GM12892 (cell line): ENCODE measurements around the gene TCIRG1. TPM values are rescaled to one million over a fixed set of nuclear protein-coding genes. Genes with fewer than 3 reads are reported as not detected.
A peak's percentile ranks its signal among the peaks of the same experiment; 100 is the strongest.
"Not testable (repeated sequence)": the region's sequence is repeated elsewhere in the genome, so short reads cannot be mapped to it uniquely, and the experiment has no call there.

Source experiments
- DNase-seq: peaks from one replicate; pipeline ENCODE4 v3.0.0; 2011; ENCODE audit not compliant: insufficient read length
- FAIRE-seq: peaks from 2 replicates; lab custom pipeline; 2011; peaks lifted over from hg19 to GRCh38; lab: Jason Lieb, UNC
- POLR2A ChIP-seq: IDR thresholded peaks from 2 replicates; pipeline ENCODE4 v1.6.1; 2011; ENCODE audit warnings: low read depth, low read length, control low read depth
- POLR2AphosphoS5 ChIP-seq: IDR thresholded peaks from 2 replicates; pipeline ENCODE4 v1.6.1; 2011; ENCODE audit warnings: low read depth, low read length, control low read depth
- TAF1 ChIP-seq: IDR thresholded peaks from 2 replicates; pipeline ENCODE4 v1.6.1; 2011; ENCODE audit warnings: low read depth, mild to moderate bottlenecking, control low read depth, low read length, borderline replicate concordance
- polyA plus RNA-seq: library from polyadenylated mRNA; unstranded; fragments of >200 nt; gene quantifications from one replicate; pipeline ENCODE4 v1.2.1, GENCODE V29; 2012; ENCODE audit warnings: missing spikeins, inconsistent platforms; ENCODE audit not compliant: missing spikeins

Gene TCIRG1
- polyA plus RNA-seq = 32.9 TPM

- peak; percentile 81; the same call in 1 of the 2 replicates for TF ChIP-seq POLR2A
- TF ChIP-seq TAF1 = peak; percentile 62; the same call in 1 of the 2 replicates
- peak; percentile 49 for TF ChIP-seq POLR2AphosphoS5
- FAIRE-seq (peak; percentile 95), DNase-seq (peak; percentile 97)
Observed at GRCh38 chr11:68038718-68039525, at the start of gene TCIRG1. Gene TCIRG1, plus strand, starts transcription at chr11:68039025. Its CDS starts 2,247 bp downstream, at chr11:68041272.

- not testable (repeated sequence) for DNase-seq
Observed at GRCh38 chr11:67990546-67991346, 48.1 kb upstream of the TCIRG1 start.

GRCh38 chr11:67991347-67992121, 47.3 kb upstream of the TCIRG1 start:
- not testable (repeated sequence) for FAIRE-seq, DNase-seq

More at GRCh38 chr11:67990546-67991346, 48.1 kb upstream of the TCIRG1 start:
- FAIRE-seq = not testable (repeated sequence)

DNA sequence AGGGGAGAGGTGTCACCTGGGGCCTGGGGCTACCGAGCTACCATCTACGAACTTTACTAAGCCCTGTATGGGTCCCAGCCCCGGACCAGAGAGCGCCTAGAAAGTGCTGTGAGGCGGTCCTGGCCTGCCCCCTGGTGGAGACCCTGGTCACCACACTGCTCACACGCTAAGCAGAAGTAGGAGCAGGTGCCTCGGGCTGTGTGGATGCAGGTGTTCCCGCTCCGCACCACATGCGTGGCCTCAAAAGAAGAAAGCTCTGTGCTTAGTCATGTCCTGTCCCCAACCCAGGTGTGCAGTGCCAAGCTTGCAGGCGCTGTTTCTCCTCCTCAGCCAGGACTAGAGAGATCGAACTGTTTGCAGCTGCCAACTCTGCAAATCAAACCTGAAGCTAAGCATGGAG, 45.0 kb upstream of the TCIRG1 start:
- not testable (repeated sequence) for FAIRE-seq
- peak; percentile 6 for DNase-seq

DNA sequence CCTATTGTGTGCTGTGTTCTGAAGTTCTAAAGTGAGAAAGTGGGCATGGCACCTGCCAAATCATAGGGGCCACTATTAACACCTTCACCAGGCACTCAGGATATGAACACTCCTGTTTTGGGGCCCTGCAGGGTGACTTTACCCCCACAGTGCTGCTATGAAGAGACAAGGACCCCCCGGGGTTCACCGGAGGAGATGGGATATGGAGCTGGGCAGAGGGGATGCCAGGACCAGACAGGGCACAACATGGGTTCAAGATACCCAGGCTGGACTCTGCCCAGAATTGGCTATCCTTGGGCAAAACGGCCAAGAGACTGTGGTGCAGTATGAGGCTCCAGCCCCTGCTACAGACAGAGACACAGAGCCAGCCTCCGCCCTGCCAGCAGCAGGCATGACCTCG, 44.4 kb upstream of the TCIRG1 start:
- DNase-seq, FAIRE-seq: not testable (repeated sequence)

DNA sequence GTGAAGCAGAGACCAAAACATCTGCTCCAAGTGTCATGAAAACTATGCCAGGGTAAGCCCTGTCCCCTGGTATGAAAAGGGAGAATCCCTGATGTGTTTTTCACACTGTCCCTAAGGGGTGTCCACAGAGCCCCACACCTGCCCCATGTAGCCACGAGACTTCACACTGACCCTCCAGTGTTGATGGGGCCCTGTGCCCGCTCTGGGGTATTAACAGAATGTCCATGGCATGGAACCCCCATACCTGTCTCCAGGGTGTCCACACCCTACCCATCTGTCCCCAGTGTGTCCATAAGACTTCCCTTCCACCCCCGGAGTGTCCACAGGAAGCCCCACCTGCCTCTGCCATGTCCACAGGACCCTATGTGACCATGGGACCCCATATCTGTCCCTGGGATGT, 43.7 kb upstream of the TCIRG1 start:
- not testable (repeated sequence) for DNase-seq, FAIRE-seq

DNA sequence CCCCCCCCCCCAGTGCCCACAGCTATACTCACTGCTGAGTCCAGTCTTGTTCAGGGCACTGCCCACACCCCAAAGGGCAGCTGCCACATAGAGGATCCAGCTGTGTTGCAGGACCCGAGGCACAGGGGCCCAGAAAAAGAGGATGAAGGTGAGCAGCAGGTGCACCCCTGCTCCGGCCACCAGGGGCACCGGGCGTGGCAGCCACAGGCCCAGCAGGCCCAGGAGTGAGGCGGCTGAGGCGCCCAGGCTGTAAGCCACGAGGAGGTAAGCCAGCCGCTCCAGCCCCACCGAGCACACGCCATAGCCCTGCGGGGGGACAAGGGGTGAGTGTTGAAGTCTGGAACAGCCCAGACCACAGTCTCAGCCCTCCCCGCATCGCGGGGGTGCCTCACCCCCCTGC, 43.2 kb upstream of the TCIRG1 start:
- FAIRE-seq, DNase-seq: not testable (repeated sequence)

DNA sequence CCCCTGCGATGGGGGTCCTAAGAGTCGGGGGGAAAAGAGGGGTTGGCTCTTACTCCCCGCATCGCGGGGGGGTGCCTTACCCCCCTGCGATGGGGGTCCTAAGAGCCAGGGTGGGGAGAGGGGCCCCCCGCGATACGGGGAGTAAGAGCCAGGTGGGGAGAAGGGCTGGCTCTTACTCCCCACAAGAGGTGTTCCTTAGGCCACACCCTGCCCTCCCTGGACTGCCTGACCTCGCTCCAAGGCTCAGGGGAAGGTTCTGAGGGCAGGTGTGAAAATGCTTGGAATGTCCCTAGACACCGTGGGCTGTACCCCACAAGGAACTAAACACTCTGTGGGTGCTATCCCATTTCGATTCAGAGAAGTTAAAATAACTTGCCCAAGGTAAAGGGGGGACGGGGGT, 42.8 kb upstream of the TCIRG1 start:
- DNase-seq = no peak
- TF ChIP-seq TAF1 (no peak), POLR2AphosphoS5 (no peak), POLR2A (no peak)
- FAIRE-seq = no peak

DNA sequence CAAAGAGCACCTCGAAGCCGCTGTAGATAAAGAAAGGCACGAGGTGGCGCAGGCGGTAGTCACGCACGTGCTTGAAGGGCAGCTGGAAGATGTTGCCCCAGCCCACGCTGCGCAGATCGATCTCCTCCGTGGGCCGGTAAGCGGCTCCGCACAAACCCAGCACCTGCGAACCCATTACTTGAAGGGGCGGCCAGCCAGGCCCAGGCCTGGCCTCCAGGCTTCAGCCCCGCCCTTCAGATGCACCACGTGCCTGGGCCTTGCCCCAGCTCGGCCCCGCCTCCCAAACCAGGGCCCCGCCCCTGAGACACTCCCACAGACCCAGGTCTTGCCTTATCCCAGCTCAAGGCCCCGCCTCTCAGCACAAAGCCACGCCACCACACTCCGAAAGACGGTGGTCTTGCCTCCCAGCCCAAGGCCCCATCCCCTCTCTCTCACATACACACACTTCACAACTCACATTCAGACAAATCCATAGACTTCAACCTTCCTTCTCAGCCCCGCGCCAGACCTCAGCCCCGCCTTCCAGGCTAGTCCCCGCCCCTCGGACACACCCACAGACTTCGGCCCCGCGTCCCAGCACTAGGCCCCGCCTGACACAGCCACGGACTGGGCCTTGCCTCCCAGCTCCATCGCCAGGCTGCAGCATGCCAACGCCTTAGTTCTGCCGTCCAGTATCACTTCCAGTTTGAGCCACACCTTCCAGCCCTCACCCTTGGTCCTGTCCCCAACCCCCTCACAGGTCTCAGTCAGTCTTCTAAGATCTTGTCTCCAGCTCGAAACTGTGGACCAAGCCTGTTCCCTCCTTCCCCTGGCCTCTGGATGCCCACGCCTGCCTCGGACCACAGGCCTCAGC, 42.0 kb upstream of the TCIRG1 start:
- peak; percentile 46 for FAIRE-seq

DNA sequence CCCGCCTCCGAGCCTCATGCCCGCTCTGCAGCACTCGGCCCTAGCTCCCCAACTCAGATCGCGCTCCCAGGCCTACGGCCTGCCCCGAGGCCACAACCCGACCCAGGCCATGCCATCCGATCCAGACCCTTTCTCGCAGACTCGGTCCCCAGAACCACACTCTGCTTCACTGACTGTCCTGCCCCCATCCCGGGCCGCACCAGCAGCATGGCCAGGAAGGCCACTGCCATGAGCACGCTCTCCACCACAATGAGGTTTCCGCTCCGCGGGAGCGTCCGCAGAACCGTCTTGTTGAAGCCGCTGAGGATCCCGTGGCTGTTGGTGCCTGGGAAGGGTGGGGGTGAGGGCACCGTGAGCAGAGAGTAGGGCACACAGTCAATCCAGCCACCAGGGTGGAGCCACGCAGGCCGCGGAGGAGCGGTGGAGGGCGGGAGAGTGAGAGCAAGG, 41.3 kb upstream of the TCIRG1 start:
- DNase-seq = no peak
- no peak for FAIRE-seq
- TF ChIP-seq POLR2AphosphoS5 (no peak), POLR2A (no peak), TAF1 (no peak)

More for the DNA sequence above, 42.0 kb upstream of the TCIRG1 start:
- peak; percentile 40 for DNase-seq
- no peak for TF ChIP-seq POLR2AphosphoS5
- no peak for TF ChIP-seq POLR2A
- TF ChIP-seq TAF1 = no peak

- TF ChIP-seq POLR2A (no peak), POLR2AphosphoS5 (no peak), TAF1 (no peak)
- FAIRE-seq (no peak), DNase-seq (no peak)
Observed at GRCh38 chr11:67998150-67999045, 40.4 kb upstream of the TCIRG1 start.
